Panc1 (cell line): ENCODE measurements around the gene XPNPEP1.

ENCODE experiments used
- SIN3A ChIP-seq: IDR thresholded peaks from 2 replicates; pipeline ENCODE4 v1.6.1; 2012; ENCODE audit warnings: low read depth, mild to moderate bottlenecking, low read length, moderate library complexity, borderline replicate concordance; ENCODE audit not compliant: insufficient read depth
- TF ChIP-seq, protein P1 (sequence below): fragments of 450-650 bp; IDR thresholded peaks from 2 replicates; pipeline ENCODE4 v1.5.1; 2017; ENCODE audit warnings: mild to moderate bottlenecking
- TF ChIP-seq, protein P2 (sequence below), 2 experiments: IDR thresholded peaks; 2 replicates each; pipeline ENCODE4 v1.6.1; 2011 to 2012; ENCODE audit warnings: low read depth in 2 of 2, control low read depth in 1 of 2, low read length in 1 of 2, mild to moderate bottlenecking in 1 of 2, moderate library complexity in 1 of 2; ENCODE audit not compliant: insufficient read depth in 1 of 2

DNA sequence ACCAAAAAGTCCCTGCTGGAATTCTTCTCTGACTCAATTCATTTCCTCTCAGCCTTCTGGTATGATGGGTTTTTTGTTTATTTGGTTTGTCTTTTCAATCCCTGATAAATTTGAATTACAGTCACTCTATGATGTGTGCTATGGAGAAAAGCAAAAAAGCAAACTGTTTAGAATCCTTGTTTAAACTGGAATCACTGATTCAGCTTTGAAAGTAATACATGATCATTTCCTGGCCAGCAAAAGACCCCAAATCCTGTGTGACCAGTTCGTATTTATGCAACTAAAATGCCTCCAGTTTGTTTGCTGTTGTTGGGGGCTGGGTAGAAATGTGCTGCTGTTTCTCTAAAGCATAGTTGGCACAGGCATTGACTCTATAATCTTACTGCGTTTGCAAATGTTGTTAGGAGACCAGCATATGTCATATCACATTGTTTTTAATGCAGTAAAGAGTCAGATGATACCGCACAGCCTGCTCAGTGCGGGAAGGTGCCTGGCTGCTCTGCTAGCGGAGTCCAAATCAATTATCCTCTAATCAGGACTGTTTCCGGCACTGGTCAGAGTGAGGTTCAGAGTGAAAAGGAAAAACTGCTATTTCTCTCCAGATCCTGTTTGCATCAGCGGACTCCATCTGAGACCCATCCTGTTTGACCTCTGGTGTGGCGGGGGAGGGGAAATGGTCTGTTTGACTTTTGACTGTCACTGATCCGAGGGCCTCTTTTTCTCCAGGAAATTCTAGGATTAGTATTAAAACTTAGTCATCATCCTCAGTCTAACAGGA lies 43.8 kb upstream of the XPNPEP1 start:
- TF ChIP-seq, protein P1, sequence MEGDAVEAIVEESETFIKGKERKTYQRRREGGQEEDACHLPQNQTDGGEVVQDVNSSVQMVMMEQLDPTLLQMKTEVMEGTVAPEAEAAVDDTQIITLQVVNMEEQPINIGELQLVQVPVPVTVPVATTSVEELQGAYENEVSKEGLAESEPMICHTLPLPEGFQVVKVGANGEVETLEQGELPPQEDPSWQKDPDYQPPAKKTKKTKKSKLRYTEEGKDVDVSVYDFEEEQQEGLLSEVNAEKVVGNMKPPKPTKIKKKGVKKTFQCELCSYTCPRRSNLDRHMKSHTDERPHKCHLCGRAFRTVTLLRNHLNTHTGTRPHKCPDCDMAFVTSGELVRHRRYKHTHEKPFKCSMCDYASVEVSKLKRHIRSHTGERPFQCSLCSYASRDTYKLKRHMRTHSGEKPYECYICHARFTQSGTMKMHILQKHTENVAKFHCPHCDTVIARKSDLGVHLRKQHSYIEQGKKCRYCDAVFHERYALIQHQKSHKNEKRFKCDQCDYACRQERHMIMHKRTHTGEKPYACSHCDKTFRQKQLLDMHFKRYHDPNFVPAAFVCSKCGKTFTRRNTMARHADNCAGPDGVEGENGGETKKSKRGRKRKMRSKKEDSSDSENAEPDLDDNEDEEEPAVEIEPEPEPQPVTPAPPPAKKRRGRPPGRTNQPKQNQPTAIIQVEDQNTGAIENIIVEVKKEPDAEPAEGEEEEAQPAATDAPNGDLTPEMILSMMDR, result no peak
- TF ChIP-seq, protein P2, sequence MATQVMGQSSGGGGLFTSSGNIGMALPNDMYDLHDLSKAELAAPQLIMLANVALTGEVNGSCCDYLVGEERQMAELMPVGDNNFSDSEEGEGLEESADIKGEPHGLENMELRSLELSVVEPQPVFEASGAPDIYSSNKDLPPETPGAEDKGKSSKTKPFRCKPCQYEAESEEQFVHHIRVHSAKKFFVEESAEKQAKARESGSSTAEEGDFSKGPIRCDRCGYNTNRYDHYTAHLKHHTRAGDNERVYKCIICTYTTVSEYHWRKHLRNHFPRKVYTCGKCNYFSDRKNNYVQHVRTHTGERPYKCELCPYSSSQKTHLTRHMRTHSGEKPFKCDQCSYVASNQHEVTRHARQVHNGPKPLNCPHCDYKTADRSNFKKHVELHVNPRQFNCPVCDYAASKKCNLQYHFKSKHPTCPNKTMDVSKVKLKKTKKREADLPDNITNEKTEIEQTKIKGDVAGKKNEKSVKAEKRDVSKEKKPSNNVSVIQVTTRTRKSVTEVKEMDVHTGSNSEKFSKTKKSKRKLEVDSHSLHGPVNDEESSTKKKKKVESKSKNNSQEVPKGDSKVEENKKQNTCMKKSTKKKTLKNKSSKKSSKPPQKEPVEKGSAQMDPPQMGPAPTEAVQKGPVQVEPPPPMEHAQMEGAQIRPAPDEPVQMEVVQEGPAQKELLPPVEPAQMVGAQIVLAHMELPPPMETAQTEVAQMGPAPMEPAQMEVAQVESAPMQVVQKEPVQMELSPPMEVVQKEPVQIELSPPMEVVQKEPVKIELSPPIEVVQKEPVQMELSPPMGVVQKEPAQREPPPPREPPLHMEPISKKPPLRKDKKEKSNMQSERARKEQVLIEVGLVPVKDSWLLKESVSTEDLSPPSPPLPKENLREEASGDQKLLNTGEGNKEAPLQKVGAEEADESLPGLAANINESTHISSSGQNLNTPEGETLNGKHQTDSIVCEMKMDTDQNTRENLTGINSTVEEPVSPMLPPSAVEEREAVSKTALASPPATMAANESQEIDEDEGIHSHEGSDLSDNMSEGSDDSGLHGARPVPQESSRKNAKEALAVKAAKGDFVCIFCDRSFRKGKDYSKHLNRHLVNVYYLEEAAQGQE (IDR thresholded peaks at IDR 0.05; ENCODE audit: insufficient read depth in 1 of 2, low read depth in 2 of 2, low read length in 1 of 2), result no peak
- no peak for TF ChIP-seq SIN3A
